Upper lobe of left lung (tissue), 4 donors: ENCODE measurements around the gene STC2.

Source experiments
- CTCF ChIP-seq, 6 experiments: fragments of 450-650 bp in 4 of 6; fragments of 200-600 bp in 2 of 6; sonication (generic) in 2 of 6; IDR thresholded peaks; one replicate each; pipeline ENCODE4 v1.5.1; 2016 to 2019; ENCODE audit warnings: antibody characterized with exemption in 6 of 6
- POLR2A ChIP-seq, 4 donors: fragments of 450-650 bp; IDR thresholded peaks; one replicate each; pipeline ENCODE4 v1.5.1; 2016 to 2017; ENCODE audit warnings: antibody characterized with exemption in 4 of 4, mild to moderate bottlenecking in 2 of 4

DNA sequence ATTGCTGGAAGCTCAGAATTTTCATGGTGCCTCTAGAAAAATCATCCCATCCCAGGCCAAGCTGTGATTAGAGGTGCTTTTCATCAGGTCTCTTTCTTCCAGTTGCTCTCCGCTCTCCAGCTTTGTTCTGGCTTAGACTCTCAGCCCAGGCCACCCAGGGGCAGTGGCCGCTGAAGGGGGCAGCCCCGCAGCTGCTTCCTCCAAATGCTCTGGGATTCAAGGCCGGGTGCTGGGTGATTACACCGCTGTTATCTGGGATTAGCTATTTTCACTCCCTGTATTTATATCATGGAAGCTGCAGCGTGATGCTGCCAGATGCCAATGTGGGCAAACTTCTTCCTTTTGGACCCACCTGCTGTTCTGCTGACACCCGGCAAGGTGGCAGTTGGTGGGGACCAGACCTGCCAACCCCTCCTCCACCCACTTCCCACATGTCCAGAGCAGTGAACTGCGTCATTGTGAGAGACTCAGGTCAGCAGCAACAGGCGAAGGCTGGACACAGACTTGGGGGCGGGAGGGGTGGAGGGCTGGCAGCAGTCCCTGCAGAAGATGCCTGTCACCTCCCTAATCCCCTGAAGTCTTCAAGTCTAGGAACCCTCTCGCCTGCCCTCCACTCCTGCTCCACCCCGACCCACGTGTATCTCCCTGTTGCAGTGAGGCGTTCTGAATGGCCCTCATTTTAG, 59.3 kb downstream of the STC2 start:
- TF ChIP-seq CTCF (IDR thresholded peaks at IDR 0.05) (no peak), POLR2A (IDR thresholded peaks at IDR 0.05) (no peak)
